Activated T-cell treated with anti-CD3 and anti-CD28 coated beads, Interleukin-2, amount 50 U/mL, for 1 hour (primary cell): ENCODE measurements around the gene PLEK2.
"Not testable (repeated sequence)": the region's sequence is repeated elsewhere in the genome, so short reads cannot be mapped to it uniquely, and the experiment has no call there.

ENCODE experiments used
- DNase-seq: peaks from one replicate; pipeline ENCODE4 v3.0.0-alpha.2; 2020

The PLEK2 gene

GRCh38 chr14:67411820-67412421, at the start of gene PLEK2:
Gene PLEK2, minus strand, starts transcription at chr14:67412165. Its CDS starts 106 bp downstream, at chr14:67412059.
- peak; percentile 62 for DNase-seq

GRCh38 chr14:67461341-67461985, 49.5 kb upstream of the PLEK2 start:
- DNase-seq: no peak

GRCh38 chr14:67459336-67459735, 47.4 kb upstream of the PLEK2 start:
- no peak for DNase-seq

GRCh38 chr14:67457782-67458181, 45.8 kb upstream of the PLEK2 start:
- DNase-seq: no peak

- DNase-seq: no peak
Measured at GRCh38 chr14:67456732-67457131, 44.8 kb upstream of the PLEK2 start.

- no peak for DNase-seq
Measured at GRCh38 chr14:67453575-67454300, 41.8 kb upstream of the PLEK2 start.

- not testable (repeated sequence) for DNase-seq
Measured at GRCh38 chr14:67451667-67452066, 39.7 kb upstream of the PLEK2 start.

- DNase-seq: no peak
Measured at GRCh38 chr14:67449096-67449495, 37.1 kb upstream of the PLEK2 start.

GRCh38 chr14:67447033-67447381, 35.0 kb upstream of the PLEK2 start:
- DNase-seq: no peak

- DNase-seq: no peak
Measured at GRCh38 chr14:67446371-67447032, 34.5 kb upstream of the PLEK2 start.

- DNase-seq: no peak
Measured at GRCh38 chr14:67444395-67444794, 32.4 kb upstream of the PLEK2 start.

- no peak for DNase-seq
Measured at GRCh38 chr14:67442139-67442906, 30.4 kb upstream of the PLEK2 start.

GRCh38 chr14:67441672-67442071, 29.7 kb upstream of the PLEK2 start:
- no peak for DNase-seq

- DNase-seq: no peak
Measured at GRCh38 chr14:67441256-67441655, 29.3 kb upstream of the PLEK2 start.

GRCh38 chr14:67440513-67440912, 28.5 kb upstream of the PLEK2 start:
- no peak for DNase-seq

GRCh38 chr14:67438969-67439368, 27.0 kb upstream of the PLEK2 start:
- no peak for DNase-seq

- DNase-seq: no peak
Measured at GRCh38 chr14:67436006-67436866, 24.3 kb upstream of the PLEK2 start.

- DNase-seq: no peak
Measured at GRCh38 chr14:67435603-67436002, 23.6 kb upstream of the PLEK2 start.

- DNase-seq: no peak
Measured at GRCh38 chr14:67432050-67432564, 20.1 kb upstream of the PLEK2 start.

GRCh38 chr14:67429510-67430205, 17.7 kb upstream of the PLEK2 start:
- DNase-seq: no peak

GRCh38 chr14:67428501-67429031, 16.6 kb upstream of the PLEK2 start:
- no peak for DNase-seq
